Measurements from ENCODE around the gene TPRG1L.

The TPRG1L gene

DNA sequence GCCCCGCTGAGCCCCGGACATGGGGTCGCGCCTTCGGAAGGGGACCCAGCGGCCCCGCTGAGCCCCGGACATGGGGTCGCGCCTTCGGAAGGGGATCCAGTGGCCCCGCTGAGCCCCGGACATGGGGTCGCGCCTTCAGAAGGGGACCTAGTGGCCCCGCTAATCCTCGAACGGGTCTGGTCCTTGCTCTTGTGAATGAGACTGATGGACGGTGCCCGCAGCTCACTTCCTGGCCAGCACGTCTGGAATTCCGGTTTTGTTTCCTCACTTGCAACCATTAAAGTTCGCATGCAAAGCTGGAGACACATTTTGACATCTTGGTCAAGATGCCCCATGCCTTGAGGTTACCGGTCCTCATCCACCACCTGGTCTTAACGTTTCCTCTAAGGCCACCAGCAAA lies 19.5 kb downstream of the TPRG1L start:
- no peaks in the 10 kb centered on the region for H3K9me3 ChIP-seq (ENCODE audit: control insufficient read depth, insufficient read depth, low read depth, low read length)
- CTCF ChIA-PET: no interaction called here
- no peak overlapping the region for H3K4me3 ChIP-seq (ENCODE audit: low read depth, low read length)
- H3K27ac ChIP-seq (ENCODE audit: extremely low read depth, low read depth, low read length): no peak overlapping the region
- TF ChIP-seq ZNF639 (tag by site-specific recombination; IDR thresholded peaks at IDR 0.05) (no peak), ZNF155 (tag by site-specific recombination; IDR thresholded peaks at IDR 0.05) (no peak), ZNF184 (tag by site-specific recombination; IDR thresholded peaks at IDR 0.05) (no peak), ZSCAN23 (tag by site-specific recombination; IDR thresholded peaks at IDR 0.05) (no peak), ZNF24 (tag by site-specific recombination; IDR thresholded peaks at IDR 0.05) (no peak), ZNF558 (tag by site-specific recombination; IDR thresholded peaks at IDR 0.05) (no peak), KLF16 (tag by site-specific recombination; IDR thresholded peaks at IDR 0.05) (no peak), ZNF18 (tag by site-specific recombination; IDR thresholded peaks at IDR 0.05) (no peak), ZBTB21 (tag by site-specific recombination; IDR thresholded peaks at IDR 0.05) (no peak), SP3 (tag by site-specific recombination; IDR thresholded peaks at IDR 0.05) (no peak), ZNF645 (tag by site-specific recombination; IDR thresholded peaks at IDR 0.05) (no peak)
- no peaks in the 10 kb centered on the region for H3K4me1 ChIP-seq (ENCODE audit: control insufficient read depth, insufficient read depth, low read length)
- POLR2A ChIA-PET: no interaction called here
- H3K36me3 ChIP-seq (ENCODE audit: control insufficient read depth in 2 of 2, insufficient read depth in 1 of 2, low read length in 2 of 2): peaks cover 0 to 86% of the 10 kb centered on the region in 2 experiments; a peak in 2 of 3 replicates

GRCh38 chr1:3645247-3645646 lies 20.4 kb downstream of the TPRG1L start:
- ChIA-PET POLR2A (no interaction called here), CTCF (no interaction called here)
- Histone ChIP-seq H3K9me3 (ENCODE audit: control insufficient read depth, insufficient read depth, low read depth, low read length) (no peaks in the 10 kb centered on the region), H3K27ac (ENCODE audit: extremely low read depth, low read depth, low read length) (no peak overlapping the region), H3K36me3 (ENCODE audit: control insufficient read depth in 2 of 2, insufficient read depth in 1 of 2, low read length in 2 of 2) (peaks cover 0 to 76% of the 10 kb centered on the region in 2 experiments; a peak in 2 of 3 replicates), H3K4me3 (ENCODE audit: low read depth, low read length) (no peak overlapping the region), H3K4me1 (ENCODE audit: control insufficient read depth, insufficient read depth, low read length) (no peaks in the 10 kb centered on the region)
- TF ChIP-seq PBX3 (CRISPR knock-in tag; IDR thresholded peaks at IDR 0.05): no peak
- TF ChIP-seq ZNF837 (tag by site-specific recombination; IDR thresholded peaks at IDR 0.05): no peak
- TF ChIP-seq SCRT1 (tag by site-specific recombination; IDR thresholded peaks at IDR 0.05; ENCODE audit: borderline replicate concordance): no peak

DNA sequence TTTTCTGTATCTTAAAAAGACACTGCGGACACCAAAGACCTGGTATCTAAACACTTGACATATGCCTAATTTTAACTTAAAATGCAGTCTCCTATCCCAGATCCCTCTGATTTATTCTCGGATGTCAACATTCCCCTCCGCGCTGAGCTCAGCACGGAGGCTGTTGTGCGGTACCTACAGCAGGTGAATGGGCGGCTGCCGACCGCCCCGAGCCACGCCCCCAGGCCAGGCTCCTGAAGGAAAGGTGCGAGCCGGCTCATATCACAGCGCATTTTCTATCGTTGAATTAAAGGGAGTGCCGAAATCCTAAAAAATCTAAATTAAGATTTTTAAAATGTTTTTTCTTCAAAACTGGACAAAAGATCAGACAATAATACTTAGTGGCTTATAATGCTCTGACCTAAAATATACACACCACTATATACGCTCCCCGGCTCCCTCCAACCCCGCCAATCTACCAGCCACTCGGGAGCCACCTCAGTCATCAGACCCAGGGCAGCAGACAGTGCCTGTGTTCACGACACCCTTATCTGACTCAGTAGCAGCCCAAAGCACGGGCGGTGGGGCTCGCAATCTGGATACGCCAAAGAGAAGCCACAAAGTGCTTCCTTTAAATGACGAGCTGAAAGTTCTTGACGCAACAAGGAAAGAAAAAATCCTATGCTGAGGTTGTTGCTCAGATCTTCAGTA lies 21.0 kb downstream of the TPRG1L start:
- ChIA-PET CTCF (no interaction called here), POLR2A (no interaction called here)
- no peak overlapping the region for H3K4me3 ChIP-seq (ENCODE audit: low read depth, low read length)
- peaks cover 0 to 70% of the 10 kb centered on the region in 2 experiments; a peak in 2 of 3 replicates for H3K36me3 ChIP-seq (ENCODE audit: control insufficient read depth in 2 of 2, insufficient read depth in 1 of 2, low read length in 2 of 2)
- TF ChIP-seq, protein P1, sequence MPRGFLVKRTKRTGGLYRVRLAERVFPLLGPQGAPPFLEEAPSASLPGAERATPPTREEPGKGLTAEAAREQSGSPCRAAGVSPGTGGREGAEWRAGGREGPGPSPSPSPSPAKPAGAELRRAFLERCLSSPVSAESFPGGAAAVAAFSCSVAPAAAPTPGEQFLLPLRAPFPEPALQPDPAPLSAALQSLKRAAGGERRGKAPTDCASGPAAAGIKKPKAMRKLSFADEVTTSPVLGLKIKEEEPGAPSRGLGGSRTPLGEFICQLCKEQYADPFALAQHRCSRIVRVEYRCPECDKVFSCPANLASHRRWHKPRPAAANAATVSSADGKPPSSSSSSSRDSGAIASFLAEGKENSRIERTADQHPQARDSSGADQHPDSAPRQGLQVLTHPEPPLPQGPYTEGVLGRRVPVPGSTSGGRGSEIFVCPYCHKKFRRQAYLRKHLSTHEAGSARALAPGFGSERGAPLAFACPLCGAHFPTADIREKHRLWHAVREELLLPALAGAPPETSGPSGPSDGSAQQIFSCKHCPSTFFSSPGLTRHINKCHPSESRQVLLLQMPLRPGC (tag by site-specific recombination; IDR thresholded peaks at IDR 0.05): no peak
- TF ChIP-seq HOXD13 (CRISPR knock-in tag; IDR thresholded peaks at IDR 0.05; ENCODE audit: borderline replicate concordance): no peak
- no peaks in the 10 kb centered on the region for H3K9me3 ChIP-seq (ENCODE audit: control insufficient read depth, insufficient read depth, low read depth, low read length)
- H3K27ac ChIP-seq (ENCODE audit: extremely low read depth, low read depth, low read length): no peak overlapping the region
- no peaks in the 10 kb centered on the region for H3K4me1 ChIP-seq (ENCODE audit: control insufficient read depth, insufficient read depth, low read length)
